H1 (cell line): ENCODE measurements around the gene GNG14. TPM values are rescaled to one million over a fixed set of nuclear protein-coding genes. Genes with fewer than 3 reads are reported as not detected.

Experiments used
- EGR1 ChIP-seq: IDR thresholded peaks from 2 replicates; pipeline ENCODE4 v1.6.1; 2011; ENCODE audit warnings: low read depth, low read length, borderline replicate concordance
- POLR2A ChIP-seq, 2 experiments: IDR thresholded peaks; 1 replicate in 1 of 2; 2 replicates in 1 of 2; pipeline ENCODE4 v1.6.1; 2011; ENCODE audit warnings: low read depth in 2 of 2, low read length in 2 of 2, mild to moderate bottlenecking in 2 of 2; ENCODE audit errors: control extremely low read depth in 1 of 2
- polyA plus RNA-seq, 7 experiments: library from polyadenylated mRNA; depleted of rRNA in 3 of 7; stranded (reverse) in 5 of 7; unstranded in 2 of 7; fragments of >200 nt in 5 of 7; fragments of 200-250 nt in 2 of 7; gene quantifications; 1 replicate in 5 of 7; 2 replicates in 1 of 7; 4 replicates in 1 of 7; pipeline versions ENCODE4 v1.2.1 to v1.2.3, GENCODE V29; 2011 to 2013; ENCODE audit warnings: missing spikeins in 2 of 7, mixed read lengths in 2 of 7
- total RNA-seq: library from RNA; stranded (reverse); fragmentation: NEBNext Ultra II Directional; extraction: Animal tissue kit (Norgen Biotek cat#: 25700); gene quantifications from 2 replicates; pipeline ENCODE4 v1.2.1, GENCODE V29; 2021

The GNG14 gene
- total and polyA plus RNA-seq, 2 of the 8 experiments (the other 6 are each of a cell fraction or from before 2014, with no cell fraction given): not detected

DNA sequence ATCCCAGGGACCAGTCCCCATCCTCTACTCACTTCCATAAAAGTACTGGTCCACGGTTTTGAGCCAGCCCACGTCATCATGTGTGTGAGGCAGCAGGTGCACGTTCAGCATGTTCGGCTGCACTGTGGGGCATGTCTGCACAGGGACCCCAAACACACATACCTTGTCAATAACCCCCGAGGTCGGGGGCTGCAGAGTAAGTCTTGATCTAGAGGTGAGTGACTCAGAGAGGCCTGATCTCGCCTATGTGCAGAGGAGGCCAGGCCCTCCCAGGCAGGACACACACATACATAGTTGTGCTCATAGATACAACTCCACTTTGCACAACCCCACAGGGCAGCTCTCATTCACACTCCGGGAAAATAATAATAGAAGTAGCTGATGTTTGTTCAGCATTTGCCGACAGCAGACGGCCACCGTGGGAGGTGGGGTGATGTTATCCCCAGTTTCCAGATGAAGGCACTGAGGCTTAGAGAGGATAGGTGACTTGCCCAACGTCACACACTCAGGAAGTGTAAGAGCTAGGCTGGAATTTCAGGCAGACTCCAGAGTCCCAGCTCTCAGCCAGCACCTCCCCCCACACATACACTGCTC lies 22.0 kb upstream of the GNG14 start (continued):
- TF ChIP-seq EGR1 (no peak), POLR2A (IDR thresholded peaks at IDR 0.05; ENCODE audit: control extremely low read depth in 1 of 2, low read depth in 2 of 2, low read length in 2 of 2) (no peak)
